Natural killer cell (primary cell): Measurements from ENCODE around the gene ROBO1. TPM values are rescaled to one million over a fixed set of nuclear protein-coding genes. Genes with fewer than 3 reads are reported as not detected.

Experiments
- ATAC-seq, 3 donors: fragments of 150-1000 bp in 2 of 3; fragments of 200-7000 bp in 1 of 3; cut with Tn5 transposase; 1 replicate in 1 of 3; 2 replicates in 2 of 3; pipeline ENCODE4 v1.10.0; 2021; ENCODE audit warnings: mild to moderate bottlenecking in 2 of 3, moderate library complexity in 2 of 3
- DNase-seq, 2 donors: peaks; one replicate each; pipeline versions ENCODE4 v3.0.0 to v3.0.0-alpha.2; 2013 to 2021; ENCODE audit warnings: mixed read lengths in 1 of 2
- H3K27ac ChIP-seq: one replicate; pipeline ENCODE4 v1.5.1; 2013; ENCODE audit warnings: mild to moderate bottlenecking, low read length
- H3K27me3 ChIP-seq: one replicate; pipeline ENCODE4 v1.6.1; 2013; ENCODE audit warnings: low read length; ENCODE audit not compliant: control insufficient read depth, insufficient read depth
- H3K36me3 ChIP-seq: one replicate; pipeline ENCODE4 v1.6.1; 2013; ENCODE audit warnings: low read length; ENCODE audit not compliant: control insufficient read depth, insufficient read depth
- H3K4me1 ChIP-seq: one replicate; pipeline ENCODE4 v1.6.1; 2013; ENCODE audit warnings: low read length; ENCODE audit not compliant: control insufficient read depth, insufficient read depth
- H3K4me3 ChIP-seq: one replicate; pipeline ENCODE4 v1.5.1; 2013; ENCODE audit warnings: low read length
- H3K9me3 ChIP-seq: one replicate; pipeline ENCODE4 v1.6.1; 2013; ENCODE audit warnings: low read length; ENCODE audit not compliant: control insufficient read depth, insufficient read depth
- H3K27ac Mint-ChIP-seq, 2 donors: one replicate each; pipeline ENCODE4 v1.8.0; 2022; ENCODE audit warnings: mild to moderate bottlenecking in 2 of 2, mixed read lengths in 2 of 2, moderate library complexity in 1 of 2
- H3K27me3 Mint-ChIP-seq, 2 donors: one replicate each; pipeline ENCODE4 v1.8.0; 2022; ENCODE audit warnings: low read depth in 2 of 2, mixed read lengths in 2 of 2
- H3K36me3 Mint-ChIP-seq: one replicate; pipeline ENCODE4 v1.8.0; 2022; ENCODE audit warnings: mixed read lengths
- H3K4me1 Mint-ChIP-seq, 2 donors: one replicate each; pipeline ENCODE4 v1.8.0; 2022; ENCODE audit warnings: mixed read lengths in 2 of 2
- H3K4me3 Mint-ChIP-seq: one replicate; pipeline ENCODE4 v1.8.0; 2022; ENCODE audit warnings: mild to moderate bottlenecking, moderate library complexity, mixed read lengths
- H3K9me3 Mint-ChIP-seq, 2 donors: one replicate each; pipeline ENCODE4 v1.8.0; 2022; ENCODE audit warnings: mixed read lengths in 2 of 2
- WGBS: methylation state at CpG from one replicate; pipeline ENCODE4 v1.1.7; 2013; ENCODE audit warnings: missing lambda C conversion rate; ENCODE audit not compliant: insufficient coverage; 5-methylcytosine and 5-hydroxymethylcytosine counted together
- intact Hi-C: fragments of 100-400 bp; cut with micrococcal nuclease; formaldehyde crosslinking; loops from one replicate; pipeline ENCODE4 v1.14.2; 2022
- total RNA-seq, 4 donors: library from RNA; stranded (reverse); fragments of 120-200 nt in 1 of 4; gene quantifications; one replicate each; pipeline versions ENCODE4 v1.2.3 to v1.2.4, GENCODE V29; 2013 to 2022
- TF ChIP-seq, protein P1 (sequence below): fragments of 200-600 bp; IDR thresholded peaks from one replicate; pipeline ENCODE4 v1.8.0; 2022; ENCODE audit warnings: antibody characterized with exemption

The ROBO1 gene
- total RNA-seq, 3 donors from 2014 or later (not counting 1 experiment from before 2014, with no cell fraction given): 0.07 TPM; not detected in 2

DNA sequence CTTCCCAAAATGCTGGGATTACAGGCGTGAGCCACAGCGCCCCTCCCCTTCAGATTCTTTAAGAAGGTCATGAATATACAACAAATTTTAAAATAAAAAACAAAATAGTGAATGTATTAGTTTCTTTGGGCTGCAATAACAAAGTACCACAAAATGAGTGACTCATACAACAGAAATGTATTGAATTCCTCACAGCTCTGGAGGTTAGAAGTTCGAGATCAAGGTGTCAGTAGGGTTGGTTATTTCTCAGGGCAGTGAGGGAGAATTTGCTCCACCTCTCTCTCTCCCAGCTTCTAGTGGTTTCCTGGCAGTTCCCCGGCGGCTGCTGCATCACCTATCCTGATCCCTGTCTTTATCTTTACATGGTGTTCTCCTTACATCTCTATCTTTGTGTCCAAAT, 804.0 kb downstream of the ROBO1 start:
- no peaks in the 10 kb centered on the region for H3K36me3 ChIP-seq
- TF ChIP-seq, protein P1, sequence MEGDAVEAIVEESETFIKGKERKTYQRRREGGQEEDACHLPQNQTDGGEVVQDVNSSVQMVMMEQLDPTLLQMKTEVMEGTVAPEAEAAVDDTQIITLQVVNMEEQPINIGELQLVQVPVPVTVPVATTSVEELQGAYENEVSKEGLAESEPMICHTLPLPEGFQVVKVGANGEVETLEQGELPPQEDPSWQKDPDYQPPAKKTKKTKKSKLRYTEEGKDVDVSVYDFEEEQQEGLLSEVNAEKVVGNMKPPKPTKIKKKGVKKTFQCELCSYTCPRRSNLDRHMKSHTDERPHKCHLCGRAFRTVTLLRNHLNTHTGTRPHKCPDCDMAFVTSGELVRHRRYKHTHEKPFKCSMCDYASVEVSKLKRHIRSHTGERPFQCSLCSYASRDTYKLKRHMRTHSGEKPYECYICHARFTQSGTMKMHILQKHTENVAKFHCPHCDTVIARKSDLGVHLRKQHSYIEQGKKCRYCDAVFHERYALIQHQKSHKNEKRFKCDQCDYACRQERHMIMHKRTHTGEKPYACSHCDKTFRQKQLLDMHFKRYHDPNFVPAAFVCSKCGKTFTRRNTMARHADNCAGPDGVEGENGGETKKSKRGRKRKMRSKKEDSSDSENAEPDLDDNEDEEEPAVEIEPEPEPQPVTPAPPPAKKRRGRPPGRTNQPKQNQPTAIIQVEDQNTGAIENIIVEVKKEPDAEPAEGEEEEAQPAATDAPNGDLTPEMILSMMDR: no peak
- DNase-seq (no peak), ATAC-seq (no peak)
- H3K4me3 ChIP-seq: no peak overlapping the region
- Mint-ChIP-seq H3K27ac (no peak overlapping the region), H3K36me3 (no peaks in the 10 kb centered on the region), H3K4me3 (no peak overlapping the region), H3K27me3 (no peaks in the 10 kb centered on the region), H3K4me1 (no peaks in the 10 kb centered on the region), H3K9me3 (peaks cover 5 to 7% of the 10 kb centered on the region in 2 donors)
- 98% methylated on average over 2 of the region's 5 CpGs for WGBS
- no peaks in the 10 kb centered on the region for H3K9me3 ChIP-seq
- no peak overlapping the region for H3K27ac ChIP-seq
- no peaks in the 10 kb centered on the region for H3K4me1 ChIP-seq
- no peaks in the 10 kb centered on the region for H3K27me3 ChIP-seq
- intact Hi-C loops: no loop called here

GRCh38 chr3:78957456-78957855, 810.3 kb downstream of the ROBO1 start:
- Mint-ChIP-seq H3K27me3 (no peaks in the 10 kb centered on the region), H3K4me3 (no peak overlapping the region), H3K36me3 (no peaks in the 10 kb centered on the region), H3K4me1 (no peaks in the 10 kb centered on the region), H3K27ac (no peak overlapping the region), H3K9me3 (peaks cover 2 to 5% of the 10 kb centered on the region in 2 donors)
- 68% methylated on average over 5 of the region's 5 CpGs for WGBS
- H3K27ac ChIP-seq: no peak overlapping the region
- H3K36me3 ChIP-seq: no peaks in the 10 kb centered on the region
- H3K9me3 ChIP-seq: no peaks in the 10 kb centered on the region
- ATAC-seq: no peak
- TF ChIP-seq, protein P1: no peak
- no peak for DNase-seq
- H3K4me1 ChIP-seq: no peaks in the 10 kb centered on the region
- H3K4me3 ChIP-seq: no peak overlapping the region
- no peaks in the 10 kb centered on the region for H3K27me3 ChIP-seq
- intact Hi-C loops: no loop called here

DNA sequence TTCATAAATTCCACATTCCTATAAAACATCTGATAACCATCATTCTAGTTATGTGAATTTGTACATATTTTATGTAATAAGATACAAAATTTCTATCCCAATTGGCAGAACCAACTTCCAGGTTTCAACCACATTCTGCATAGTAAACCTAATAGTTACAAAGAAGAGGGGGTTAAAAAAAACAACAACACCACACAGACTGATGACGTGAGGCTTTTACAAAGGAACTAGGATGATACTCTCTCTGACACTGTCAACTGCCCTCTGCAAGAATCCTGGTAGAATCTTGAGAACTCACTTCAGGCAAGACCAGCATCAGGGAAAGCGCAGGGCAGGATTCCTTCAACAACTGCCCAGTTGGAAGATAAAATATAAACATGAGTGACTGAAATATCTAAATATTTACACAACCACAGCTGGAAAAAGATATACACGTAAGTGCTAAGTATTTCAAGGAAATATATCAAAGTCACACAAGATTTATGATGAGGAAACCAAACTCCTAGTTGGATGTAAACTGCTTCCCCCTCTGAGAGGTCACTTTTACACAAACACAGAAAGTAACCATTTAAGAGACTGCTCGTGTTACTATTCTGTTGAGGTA, 816.4 kb downstream of the ROBO1 start:
- H3K27me3 ChIP-seq: no peaks in the 10 kb centered on the region
- TF ChIP-seq, protein P1: no peak
- H3K4me3 Mint-ChIP-seq: no peak overlapping the region
- H3K9me3 Mint-ChIP-seq: peaks cover 4 to 8% of the 10 kb centered on the region in 2 donors
- H3K27ac ChIP-seq: no peak overlapping the region
- H3K4me3 ChIP-seq: no peak overlapping the region
- no peaks in the 10 kb centered on the region for H3K4me1 Mint-ChIP-seq
- DNase-seq (no peak), ATAC-seq (no peak)
- no peaks in the 10 kb centered on the region for H3K27me3 Mint-ChIP-seq
- no peaks in the 10 kb centered on the region for H3K36me3 ChIP-seq
- no peaks in the 10 kb centered on the region for H3K4me1 ChIP-seq
- H3K36me3 Mint-ChIP-seq: no peaks in the 10 kb centered on the region
- no peak overlapping the region for H3K27ac Mint-ChIP-seq
- intact Hi-C loops: no loop called here
- no peaks in the 10 kb centered on the region for H3K9me3 ChIP-seq
- 40% methylated on average over 1 of the region's 4 CpGs for WGBS

- Histone ChIP-seq H3K4me3 (no peak overlapping the region), H3K9me3 (peaks cover 4% of the 10 kb centered on the region), H3K27ac (no peak overlapping the region), H3K27me3 (no peaks in the 10 kb centered on the region), H3K36me3 (no peaks in the 10 kb centered on the region), H3K4me1 (no peaks in the 10 kb centered on the region)
- no peaks in the 10 kb centered on the region for H3K27me3 Mint-ChIP-seq
- no peak for ATAC-seq
- H3K9me3 Mint-ChIP-seq: peaks cover 19 to 27% of the 10 kb centered on the region in 2 donors
- H3K27ac Mint-ChIP-seq: no peak overlapping the region
- TF ChIP-seq, protein P1: no peak
- DNase-seq: no peak
- intact Hi-C loops: no loop called here
- H3K36me3 Mint-ChIP-seq: no peaks in the 10 kb centered on the region
- no peak overlapping the region for H3K4me3 Mint-ChIP-seq
- 65% methylated on average over 2 of the region's 2 CpGs for WGBS
- H3K4me1 Mint-ChIP-seq: no peaks in the 10 kb centered on the region
Measured at GRCh38 chr3:78941587-78941986, 826.2 kb downstream of the ROBO1 start.
